ENCODE results near the gene PACSIN1. TPM values are rescaled to one million over a fixed set of nuclear protein-coding genes. Genes with fewer than 3 reads are reported as not detected.

The PACSIN1 gene
- total RNA-seq, 1 donor from 2014 or later: 0.18 TPM

GRCh38 chr6:34514112-34514511, 48.2 kb downstream of the PACSIN1 start:
- intact Hi-C loops (cut with micrococcal nuclease): no loop called here

- intact Hi-C loops (cut with micrococcal nuclease): no loop called here
These were observed 49.0 kb downstream of the PACSIN1 start for GRCh38 chr6:34514593-34515472.

GRCh38 chr6:34515473-34516387, 49.9 kb downstream of the PACSIN1 start:
- intact Hi-C loops (cut with micrococcal nuclease): no loop called here

- intact Hi-C loops (cut with micrococcal nuclease): no loop called here
These were observed 50.8 kb downstream of the PACSIN1 start for GRCh38 chr6:34516391-34517324.

GRCh38 chr6:34517461-34517881, 51.6 kb downstream of the PACSIN1 start:
- intact Hi-C loops (cut with micrococcal nuclease): no loop called here

GRCh38 chr6:34517966-34518365, 52.1 kb downstream of the PACSIN1 start:
- intact Hi-C loops (cut with micrococcal nuclease): no loop called here

- intact Hi-C loops (cut with micrococcal nuclease): no loop called here
These were observed 52.9 kb downstream of the PACSIN1 start for GRCh38 chr6:34518669-34519365.

GRCh38 chr6:34519971-34520644, 54.2 kb downstream of the PACSIN1 start:
- intact Hi-C loops (cut with micrococcal nuclease): no loop called here

- intact Hi-C loops (cut with micrococcal nuclease): no loop called here
These were observed 55.0 kb downstream of the PACSIN1 start for GRCh38 chr6:34520645-34521462.

- intact Hi-C loops (cut with micrococcal nuclease): no loop called here
These were observed 55.8 kb downstream of the PACSIN1 start for GRCh38 chr6:34521463-34522285.

GRCh38 chr6:34522761-34523160, 56.9 kb downstream of the PACSIN1 start:
- intact Hi-C loops (cut with micrococcal nuclease): no loop called here

- intact Hi-C loops (cut with micrococcal nuclease): no loop called here
These were observed 57.7 kb downstream of the PACSIN1 start for GRCh38 chr6:34523441-34524206.

GRCh38 chr6:34524499-34524898, 58.6 kb downstream of the PACSIN1 start:
- intact Hi-C loops (cut with micrococcal nuclease): no loop called here

- intact Hi-C loops (cut with micrococcal nuclease): loop anchor here (5.0 kb wide), 1 partner anchor 288 kb away; the partner anchor contains the start of gene HMGA1
These were observed 59.1 kb downstream of the PACSIN1 start for GRCh38 chr6:34524971-34525370.

- intact Hi-C loops (cut with micrococcal nuclease): loop anchor here (2.0 to 5.0 kb wide), 3 partner anchors 99 to 288 kb away; partner anchors contain the start of genes HMGA1 and RPS10
These were observed 59.7 kb downstream of the PACSIN1 start for GRCh38 chr6:34525431-34526175.

Data from T-helper 2 cell treated with Interferon-gamma antibody and Interleukin-4, amounts not matched to agents 100 ng/mL and 5 ng/mL, for 36 hours (primary cell).